Activated effector memory CD4-positive, alpha-beta T cell treated with Interleukin-2 at 50 U/mL for 16 hours (primary cell): ENCODE results near the gene GLT1D1.
"Not testable (repeated sequence)": the region's sequence is repeated elsewhere in the genome, so short reads cannot be mapped to it uniquely, and the experiment has no call there.

Experiments
- DNase-seq: peaks from one replicate; pipeline ENCODE4 v3.0.0-alpha.2; 2020

Gene GLT1D1

DNA sequence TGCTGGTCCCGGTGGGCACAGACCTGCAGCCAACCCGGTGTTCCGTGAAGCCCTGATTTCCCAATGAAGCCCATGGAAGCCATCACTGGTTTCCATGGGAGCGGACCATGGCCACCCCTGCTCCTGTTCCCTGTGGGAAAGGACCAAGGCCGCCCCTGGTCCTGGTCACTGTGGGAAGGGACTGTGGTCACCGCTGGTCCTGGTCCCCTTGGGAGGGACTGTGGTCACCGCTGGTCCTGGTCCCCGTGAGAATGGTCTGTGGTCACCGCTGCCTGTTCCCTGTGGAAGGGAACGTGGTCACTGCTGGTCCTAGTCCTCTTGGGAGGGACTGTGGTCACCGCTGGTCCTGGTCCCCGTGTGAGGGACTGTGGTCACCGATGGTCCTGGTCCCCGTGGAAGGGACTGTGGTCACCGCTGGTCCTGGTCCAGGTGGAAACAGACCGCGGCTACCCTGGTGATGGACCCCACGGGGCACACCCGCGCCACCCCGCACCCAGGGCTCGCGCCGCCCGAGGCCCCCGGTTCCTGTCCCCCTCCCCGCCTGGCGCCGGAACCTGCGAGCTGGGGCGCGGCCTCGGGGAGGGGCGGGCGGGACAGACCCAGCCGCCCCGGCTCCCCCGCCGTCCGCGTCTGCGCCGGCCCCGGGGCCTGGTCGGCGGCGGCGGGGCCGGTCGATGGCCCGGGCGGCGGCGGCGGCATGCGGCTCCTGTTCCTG lies at the start of gene GLT1D1:
Gene GLT1D1 (plus strand): TSS at position 594 of the 715 bp plus-strand sequence. CDS start 104 bp downstream, at position 698.
- no peak for DNase-seq

DNA sequence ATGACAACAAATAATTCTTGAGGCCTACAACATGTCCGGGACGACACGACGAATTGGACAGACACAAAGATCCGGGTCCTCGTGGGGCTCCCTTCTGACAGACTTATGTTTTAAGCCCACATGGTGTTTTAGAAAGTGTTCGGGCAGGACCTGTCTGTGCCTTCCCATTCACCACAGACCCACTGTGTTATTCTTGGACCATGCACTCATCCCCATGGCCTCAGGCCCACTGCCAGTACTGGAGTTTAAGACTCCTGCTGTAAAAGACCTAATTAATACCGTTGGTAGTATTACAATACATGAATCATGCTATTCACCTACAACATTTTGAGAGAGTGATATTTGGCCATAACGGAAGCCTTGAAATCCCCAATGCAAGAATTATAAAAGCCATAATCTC lies 49.5 kb upstream of the GLT1D1 start:
- DNase-seq: no peak

DNA sequence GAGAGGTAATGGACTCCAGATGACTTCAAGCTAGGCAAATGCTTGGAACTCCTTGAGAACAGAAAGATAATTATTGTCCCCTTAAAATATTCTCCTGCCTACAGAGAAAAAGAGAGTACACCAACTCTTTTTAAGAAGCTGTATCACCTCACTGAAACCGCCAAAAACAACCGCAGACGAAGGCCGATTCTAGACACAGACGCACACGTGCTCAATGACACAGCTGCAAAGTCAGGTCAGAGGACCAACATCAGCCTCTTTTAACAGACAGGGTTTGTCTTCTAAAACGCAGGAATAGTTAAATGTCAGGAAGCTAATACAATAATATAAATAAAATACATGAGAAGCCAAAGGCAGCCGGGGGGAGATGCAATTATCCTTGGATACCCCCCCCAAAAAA lies 48.5 kb upstream of the GLT1D1 start:
- no peak for DNase-seq

DNA sequence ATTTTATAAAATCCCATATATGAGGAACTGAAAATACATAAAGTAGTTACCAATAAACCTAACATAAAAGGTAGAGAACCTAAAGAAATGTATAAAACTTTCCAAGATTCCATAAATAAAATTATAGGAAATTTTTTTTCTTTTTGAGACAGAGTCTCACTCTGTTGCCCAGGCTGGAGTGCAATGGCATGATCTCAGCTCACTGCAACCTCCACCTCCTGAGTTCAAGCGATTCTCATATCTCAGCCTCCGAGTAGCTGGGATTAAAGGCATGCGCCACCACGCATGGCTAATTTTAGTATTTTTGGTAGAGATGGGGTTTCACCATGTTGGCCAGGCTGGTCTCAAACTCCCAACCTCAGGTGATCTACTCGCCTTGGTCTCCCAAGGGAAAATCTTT lies 47.9 kb upstream of the GLT1D1 start:
- not testable (repeated sequence) for DNase-seq

DNA sequence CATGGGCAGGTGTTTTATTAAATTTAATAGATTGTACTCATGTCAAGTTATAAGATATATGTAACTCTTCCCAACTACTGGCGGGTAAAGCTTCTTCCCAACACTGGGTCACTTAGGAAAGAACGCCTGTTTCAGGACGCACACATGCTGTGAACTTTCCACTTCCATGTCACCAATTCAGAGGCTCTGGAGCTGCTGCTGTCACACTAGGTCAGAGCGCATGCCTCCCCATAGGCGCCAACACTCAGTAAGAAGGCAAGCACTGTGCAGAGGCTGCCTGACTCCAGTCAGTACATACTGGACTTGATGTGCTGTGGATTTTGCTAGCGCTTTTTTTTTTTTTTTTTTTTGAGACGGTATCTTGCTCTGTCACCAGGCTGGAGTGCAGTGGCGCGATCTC lies 46.7 kb upstream of the GLT1D1 start:
- DNase-seq: no peak

DNA sequence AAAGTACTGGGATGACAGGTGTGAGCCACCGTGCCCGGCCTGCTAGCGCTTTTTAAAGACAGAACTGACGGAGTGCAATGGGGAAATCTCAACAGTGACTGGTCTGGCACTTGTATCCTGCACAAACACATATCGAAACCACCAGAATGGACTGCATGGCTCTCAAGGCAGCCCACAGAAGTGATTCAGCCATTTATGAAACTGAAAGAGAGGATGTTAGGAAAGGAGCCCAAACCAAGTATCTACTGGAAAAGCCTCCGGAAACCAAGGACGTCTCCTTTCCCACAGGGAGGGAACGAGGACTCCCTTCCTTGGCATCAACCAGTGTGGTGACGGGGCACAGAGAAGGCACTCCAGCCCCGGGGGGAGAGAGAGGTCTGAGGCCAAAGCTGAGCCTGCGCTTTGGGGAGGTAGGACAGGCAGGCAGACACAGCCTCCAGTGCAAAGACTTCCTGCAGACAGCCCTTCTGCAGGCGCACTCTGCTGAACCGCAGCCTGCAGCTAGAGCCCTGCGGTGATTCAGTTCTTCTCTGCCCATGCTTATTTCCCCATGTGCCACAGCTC lies 46.0 kb upstream of the GLT1D1 start:
- DNase-seq: no peak

DNA sequence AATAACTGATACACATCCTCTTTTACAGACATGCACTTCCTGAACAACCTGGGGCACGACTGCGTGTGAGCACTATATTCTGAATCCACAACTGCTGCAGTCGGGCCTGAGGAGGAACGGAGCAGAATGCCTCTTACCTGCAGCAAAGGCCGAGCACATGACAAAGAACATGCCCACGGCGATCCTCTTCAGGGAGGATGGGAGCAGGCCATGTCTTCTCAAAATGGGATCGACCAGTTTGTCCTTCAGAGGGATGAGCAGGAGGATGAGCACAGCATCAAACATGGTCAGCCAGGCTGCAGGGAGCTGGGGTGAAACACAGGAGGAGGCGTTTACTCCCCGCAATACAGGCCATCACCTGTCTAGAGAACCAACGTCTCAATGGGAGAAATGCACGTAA lies 44.6 kb upstream of the GLT1D1 start:
- DNase-seq: no peak

DNA sequence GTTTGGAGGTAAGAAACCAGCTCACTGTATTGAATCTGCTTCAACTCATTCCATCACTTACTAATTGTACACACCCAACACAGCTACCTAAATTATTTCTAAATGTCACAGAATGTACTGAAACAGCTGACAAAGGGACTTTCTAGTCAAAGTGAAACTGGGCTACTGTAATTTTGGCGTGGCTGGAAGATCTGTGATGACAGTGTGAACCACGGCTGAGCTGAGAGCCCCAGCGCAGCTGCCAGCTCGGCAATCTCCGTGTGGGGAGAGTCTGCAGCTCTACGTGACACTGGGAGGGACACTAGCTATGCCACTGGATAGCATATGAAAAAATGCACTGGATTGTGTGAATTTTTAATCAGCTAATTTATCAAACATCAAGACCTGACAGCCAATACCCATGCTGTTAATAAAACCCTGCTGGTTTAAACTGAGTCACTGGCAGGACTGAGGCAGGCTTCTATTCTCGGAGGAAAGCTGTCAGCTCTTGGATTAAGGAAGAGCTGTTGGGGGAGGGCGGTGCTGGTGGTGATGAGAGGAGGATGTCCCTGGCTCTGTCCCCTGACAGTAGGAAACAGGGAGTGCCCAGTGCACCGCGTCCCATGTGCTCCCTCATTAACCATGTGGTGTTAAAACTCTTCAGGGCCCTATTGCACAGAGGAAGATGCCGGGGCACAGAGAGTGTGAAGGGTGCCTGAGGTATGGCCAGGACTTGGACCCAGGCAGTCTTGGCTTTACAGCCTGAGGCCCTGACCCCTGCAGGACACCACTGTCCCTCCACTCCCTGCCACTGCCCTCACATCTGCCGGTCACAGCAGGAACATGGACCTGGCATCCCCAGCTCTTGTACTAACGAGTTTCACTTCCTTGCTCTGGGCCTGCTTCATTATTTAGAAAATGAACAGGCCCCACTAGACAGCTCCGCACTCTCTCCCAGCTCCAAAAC lies 42.8 kb upstream of the GLT1D1 start:
- no peak for DNase-seq

DNA sequence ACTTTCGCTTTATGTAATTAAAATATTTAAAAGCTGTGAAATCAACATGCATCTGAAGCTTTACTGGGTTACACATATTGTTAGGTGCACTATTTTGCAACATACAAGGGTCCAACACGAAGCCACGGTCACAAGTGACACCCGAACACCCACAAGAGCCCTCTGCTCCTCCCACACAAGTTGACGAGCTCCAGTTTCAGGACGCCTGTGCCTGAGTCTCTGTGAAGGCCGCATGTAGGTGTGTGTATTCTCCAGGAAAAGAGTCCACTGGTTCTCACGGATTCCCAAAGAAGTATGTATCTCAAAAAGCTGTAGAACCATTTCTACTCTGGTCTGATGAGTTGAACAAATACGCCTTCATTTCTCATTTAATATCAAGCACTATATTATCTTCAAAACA lies 41.5 kb upstream of the GLT1D1 start:
- DNase-seq: no peak

DNA sequence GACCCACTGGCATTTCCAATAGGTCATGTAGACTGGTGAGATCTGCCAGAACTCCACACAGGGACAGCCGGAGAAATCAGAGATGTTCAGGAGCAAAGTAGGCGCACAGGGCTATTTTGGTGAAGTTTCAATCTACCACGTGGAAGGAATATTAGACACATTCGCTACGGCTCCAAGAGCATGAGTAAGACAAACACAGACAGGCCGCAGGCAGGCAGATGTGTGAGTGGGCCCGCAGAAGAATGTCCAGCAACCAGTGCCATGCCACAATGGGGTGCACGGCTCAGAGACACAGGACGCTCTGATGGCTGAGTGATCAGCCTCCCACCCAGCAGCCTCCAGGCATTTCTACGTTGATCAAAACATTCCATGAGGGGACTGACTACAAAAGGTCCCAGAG lies 39.9 kb upstream of the GLT1D1 start:
- no peak for DNase-seq

DNA sequence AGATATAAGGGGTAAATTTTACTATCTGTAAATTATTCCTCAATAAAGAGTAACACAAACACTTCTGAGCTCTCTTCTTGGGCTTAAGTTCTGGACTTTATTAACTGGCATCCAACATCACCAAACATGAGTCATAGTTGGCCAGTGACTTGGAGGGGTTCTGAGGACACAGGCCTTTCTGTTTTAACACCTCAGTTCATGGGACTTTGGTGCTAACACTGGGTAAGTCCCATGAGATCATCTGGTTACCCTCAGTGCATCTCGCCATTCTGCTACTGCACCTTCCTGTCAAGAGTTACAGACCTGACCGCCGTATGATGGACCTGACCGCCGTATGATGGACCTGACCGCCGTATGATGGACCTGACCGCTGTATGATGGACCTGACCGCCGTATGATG lies 39.4 kb upstream of the GLT1D1 start:
- no peak for DNase-seq

DNA sequence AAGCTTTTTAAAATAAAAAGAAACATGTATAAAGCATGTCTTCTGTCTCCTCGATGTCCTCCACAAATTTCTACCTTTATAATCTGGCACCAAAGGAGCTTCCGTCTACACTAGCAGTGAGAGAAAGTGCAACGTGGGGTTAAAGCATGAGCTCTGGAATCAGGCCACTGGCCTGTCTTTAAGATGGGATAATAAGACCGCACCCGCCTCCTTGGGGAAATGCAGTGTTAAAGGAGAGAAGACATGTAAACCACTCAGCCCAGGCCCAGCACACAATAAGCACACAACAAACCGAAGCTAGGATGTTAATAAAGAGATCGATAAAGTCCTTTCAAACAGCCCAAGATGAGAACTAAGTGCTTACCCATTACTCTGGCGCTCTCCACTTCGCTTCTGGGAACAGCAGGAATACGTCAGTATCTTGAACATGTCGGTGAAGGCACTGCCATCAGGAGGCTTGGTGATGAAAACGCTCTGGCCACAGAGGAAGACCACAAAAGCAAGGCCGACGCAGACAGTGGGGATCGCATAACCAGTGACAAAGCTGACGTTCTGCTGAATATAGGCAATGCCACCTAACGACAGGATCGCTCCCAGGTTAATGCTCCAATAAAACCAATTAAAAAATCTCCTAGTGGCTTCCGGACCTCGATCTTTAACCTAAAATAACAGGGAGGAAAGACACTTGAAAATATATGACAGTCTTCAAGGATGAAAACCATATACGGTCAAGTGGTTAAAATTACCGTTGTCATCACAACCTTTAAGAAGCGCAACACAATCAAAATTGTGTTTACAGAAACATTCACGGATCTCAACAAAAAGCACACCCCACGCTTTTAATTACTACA lies 38.6 kb upstream of the GLT1D1 start:
- no peak for DNase-seq

DNA sequence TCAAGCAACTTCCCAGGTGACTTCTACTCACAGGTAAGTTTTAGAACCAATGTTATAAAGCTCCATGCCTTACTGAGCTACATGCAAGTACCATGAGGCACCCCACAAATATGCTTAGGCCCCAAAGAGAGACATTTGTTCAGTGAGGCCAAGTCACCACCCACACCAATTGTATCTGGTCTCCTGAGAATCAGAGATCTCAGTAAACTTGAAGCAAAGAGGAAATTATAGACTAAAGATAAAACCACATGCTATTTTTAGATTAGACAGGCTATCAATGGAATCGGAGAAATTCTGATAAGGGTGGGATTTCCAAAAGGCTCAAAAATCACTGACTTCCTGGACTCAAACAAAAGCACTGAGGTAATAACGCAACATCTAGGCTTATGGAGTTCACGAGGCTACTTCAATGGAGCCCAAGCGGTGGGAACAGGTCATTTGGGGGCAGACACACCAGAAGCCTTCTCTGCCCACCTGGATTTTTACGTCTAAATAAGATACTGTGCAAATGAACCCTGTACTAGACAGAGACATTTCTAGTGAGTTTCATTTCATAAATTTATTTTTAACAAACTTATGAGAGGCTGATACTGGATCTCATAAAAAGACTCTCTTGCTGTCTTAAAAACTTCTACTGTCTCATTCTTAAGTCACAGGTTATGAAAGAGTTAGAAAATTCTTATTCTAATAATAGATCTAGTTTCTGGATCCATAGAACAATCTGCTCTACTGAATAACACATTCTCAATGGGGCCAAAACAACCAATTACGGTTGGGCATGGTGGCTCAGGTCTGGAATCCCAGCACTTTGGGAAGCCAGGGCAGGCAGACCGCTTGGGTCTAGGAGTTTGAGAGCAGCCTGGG lies 37.3 kb upstream of the GLT1D1 start:
- no peak for DNase-seq

DNA sequence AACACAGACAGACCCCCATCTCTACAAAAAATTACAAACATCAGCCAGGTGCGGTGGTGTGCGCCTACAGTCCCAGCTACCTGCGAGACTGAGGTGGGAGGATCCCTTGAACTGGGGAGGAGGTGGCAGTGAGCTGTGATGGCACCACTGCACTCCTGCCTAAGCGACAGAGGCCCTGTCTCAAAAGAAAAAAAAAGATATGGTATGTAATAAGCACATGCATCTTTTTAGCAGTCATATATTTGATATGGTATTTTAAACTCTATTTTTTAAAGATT lies 36.7 kb upstream of the GLT1D1 start:
- DNase-seq: no peak

DNA sequence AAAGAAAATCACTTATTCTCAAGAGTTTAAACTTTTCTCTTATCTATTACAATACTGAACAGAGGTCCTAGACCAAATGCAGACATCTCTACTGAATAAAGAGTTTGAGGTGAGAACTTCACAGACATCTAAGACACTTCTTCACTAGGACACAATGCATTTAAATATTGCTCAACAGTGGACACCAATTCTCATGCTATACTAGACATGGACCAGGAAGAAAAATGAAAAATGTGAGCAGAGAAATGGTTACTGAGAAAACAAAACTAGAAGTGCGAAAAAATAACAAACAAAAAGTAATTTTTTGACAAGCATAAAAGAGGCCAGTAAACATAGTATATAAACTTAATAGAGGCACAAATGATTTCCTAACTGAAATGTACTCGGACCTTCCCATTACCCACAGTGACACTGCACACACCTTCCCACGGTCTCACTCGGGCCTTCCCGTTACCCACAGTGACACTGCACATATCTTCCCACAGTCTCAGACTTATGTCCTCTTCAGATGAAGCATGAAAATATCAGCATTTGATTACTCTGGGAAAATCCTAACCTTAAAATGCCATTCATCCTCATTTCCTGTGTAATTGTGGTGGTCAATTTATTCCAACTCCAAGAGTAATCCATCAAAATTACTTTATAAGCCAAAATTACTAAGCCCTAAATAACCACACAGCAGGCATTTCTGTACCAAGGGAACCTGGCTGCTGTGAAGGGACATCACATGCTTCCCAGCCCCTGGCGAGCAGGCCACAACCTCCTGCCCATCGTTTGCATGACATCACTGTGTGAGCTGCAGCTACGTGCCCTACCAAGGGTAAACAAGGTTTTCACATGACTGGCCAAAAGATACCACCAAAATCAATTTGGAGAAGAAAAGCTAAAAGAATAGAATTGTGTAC lies 35.9 kb upstream of the GLT1D1 start:
- DNase-seq: no peak

DNA sequence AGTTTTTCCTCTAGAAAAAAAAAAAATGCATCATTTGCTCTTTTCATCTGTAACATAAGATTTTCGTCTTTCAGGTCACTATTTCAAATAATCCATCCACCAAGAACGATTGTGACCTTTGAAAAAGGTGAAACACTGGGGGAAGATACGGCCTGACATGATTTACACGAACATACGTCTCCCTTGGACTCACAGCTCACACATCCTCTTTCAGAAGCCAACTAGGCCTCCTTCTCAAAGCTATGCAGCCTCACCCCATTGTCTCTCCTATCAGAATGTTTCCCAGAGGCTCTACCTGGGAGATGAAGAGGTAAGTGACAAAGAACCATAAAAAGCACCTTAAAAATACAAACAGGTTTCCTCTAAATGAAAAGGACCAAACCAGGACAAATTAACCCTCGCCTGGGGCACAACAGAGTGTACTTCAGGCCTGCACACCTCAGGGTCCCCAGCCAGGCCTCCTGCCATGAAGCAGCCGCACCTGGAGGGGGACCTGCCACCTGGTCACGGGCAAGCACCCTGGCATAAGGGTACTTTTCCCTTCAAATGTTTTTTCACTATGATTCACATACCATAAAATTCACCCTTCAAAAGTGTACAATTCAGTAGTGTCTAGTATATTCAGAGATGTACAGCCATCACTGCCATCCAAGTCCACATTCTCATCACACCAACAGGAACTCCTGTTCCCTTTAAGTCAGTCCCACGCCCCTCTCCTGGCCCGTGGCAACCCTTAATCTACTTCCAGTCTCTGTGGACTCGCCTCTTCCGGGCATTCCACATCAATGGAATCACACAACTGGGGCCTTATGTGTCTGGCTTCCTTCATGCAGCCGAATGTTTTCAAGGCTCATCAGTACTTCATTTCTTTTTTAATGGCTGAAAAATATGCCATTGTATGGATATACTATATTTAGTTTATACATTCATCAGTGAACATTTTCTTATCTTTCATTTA lies 34.9 kb upstream of the GLT1D1 start:
- DNase-seq: no peak

DNA sequence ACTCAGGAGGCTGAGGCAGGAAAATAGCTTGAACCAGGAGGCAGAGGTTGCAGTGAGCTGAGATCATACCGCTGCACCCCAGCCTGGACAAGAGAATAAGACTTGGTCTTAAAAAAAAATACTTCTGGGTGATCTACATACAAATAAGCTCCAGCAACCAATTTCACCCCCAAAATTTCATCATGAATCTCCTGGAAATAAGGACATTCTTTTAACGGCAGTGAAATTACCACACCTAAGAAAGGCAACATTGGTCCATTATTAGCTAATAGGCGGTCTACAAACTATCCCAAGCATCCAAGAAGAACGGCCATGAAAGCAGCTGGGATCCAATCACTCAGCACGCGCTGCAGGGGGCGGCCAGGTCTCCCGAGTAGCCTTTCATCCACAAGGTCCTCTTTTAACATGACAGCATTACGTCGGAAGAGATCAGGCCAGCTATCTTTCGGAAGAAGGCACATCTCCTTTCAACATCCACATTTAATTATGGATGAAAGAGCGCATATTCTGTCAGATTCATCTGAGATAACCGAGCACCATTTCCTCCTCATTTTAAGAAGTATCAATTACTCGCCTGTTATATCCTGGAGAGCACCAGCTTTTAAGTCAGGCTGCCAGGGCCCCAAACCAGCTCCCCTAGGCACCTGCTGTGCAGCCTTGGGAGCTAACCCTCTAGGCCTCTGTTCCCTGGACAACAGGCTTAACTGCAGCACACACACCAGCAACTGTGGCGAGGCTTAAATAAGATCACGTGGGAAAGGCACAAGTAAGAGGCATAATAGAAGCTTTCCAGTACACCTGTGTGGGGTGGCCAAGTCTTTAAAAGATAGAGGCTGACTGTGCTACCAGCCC lies 33.8 kb upstream of the GLT1D1 start:
- DNase-seq: no peak

DNA sequence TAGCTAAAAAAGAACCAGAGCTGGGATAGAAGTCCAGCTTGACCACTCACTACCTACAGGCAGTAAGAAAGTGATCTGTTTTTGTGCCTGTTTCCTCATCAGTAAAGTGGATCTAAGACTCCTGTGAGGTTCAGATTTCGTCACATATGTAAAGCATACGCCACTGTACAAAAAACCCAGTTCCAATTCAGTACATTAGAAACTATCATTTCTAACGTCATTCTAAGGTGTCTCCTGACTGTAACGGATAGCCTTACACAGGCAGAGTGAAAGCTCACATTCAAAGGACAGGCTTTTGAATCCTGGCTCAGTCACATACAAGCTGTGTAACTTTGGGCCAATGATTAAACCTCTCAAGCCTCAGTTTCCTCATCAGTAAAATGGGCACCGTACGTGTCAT lies 33.0 kb upstream of the GLT1D1 start:
- DNase-seq: no peak
